Smooth muscle cell (in vitro differentiated cells): ENCODE measurements around the gene MAP3K5. TPM values are rescaled to one million over a fixed set of nuclear protein-coding genes. Genes with fewer than 3 reads are reported as not detected.

Experiments
- DNase-seq: peaks from one replicate; lab custom pipeline; 2025; ENCODE audit not compliant: unreplicated experiment; lab: John Stamatoyannopoulos, UW
- H2AFZ ChIP-seq: fragments of 200-600 bp; sonication (generic); 2 replicates; pipeline ENCODE4 v1.6.0; 2016; ENCODE audit warnings: antibody characterized with exemption, low read depth, mild to moderate bottlenecking
- H3F3A ChIP-seq: fragments of 200-600 bp; sonication (generic); 2 replicates; pipeline ENCODE4 v1.6.0; 2017; ENCODE audit warnings: antibody characterized with exemption, low read depth
- H3K27ac ChIP-seq: fragments of 200-600 bp; sonication (generic); 2 replicates; pipeline ENCODE4 v1.5.1; 2016; ENCODE audit warnings: low read depth, mild to moderate bottlenecking
- H3K27me3 ChIP-seq: fragments of 200-600 bp; sonication (generic); 2 replicates; pipeline ENCODE4 v1.6.1; 2016; ENCODE audit warnings: low read depth, mild to moderate bottlenecking
- H3K36me3 ChIP-seq: fragments of 200-600 bp; sonication (generic); 2 replicates; pipeline ENCODE4 v1.5.1; 2016; ENCODE audit warnings: low read depth
- H3K4me1 ChIP-seq: fragments of 200-600 bp; sonication (generic); 2 replicates; pipeline ENCODE4 v1.5.1; 2016; ENCODE audit warnings: low read depth
- H3K4me2 ChIP-seq: fragments of 200-600 bp; sonication (generic); 2 replicates; pipeline ENCODE4 v1.6.0; 2016; ENCODE audit warnings: mild to moderate bottlenecking
- H3K4me3 ChIP-seq: fragments of 200-600 bp; sonication (generic); 2 replicates; pipeline ENCODE4 v1.5.1; 2016; ENCODE audit warnings: mild to moderate bottlenecking
- H3K79me2 ChIP-seq: fragments of 200-600 bp; sonication (generic); 2 replicates; pipeline ENCODE4 v1.6.0; 2016; ENCODE audit warnings: low read depth, mild to moderate bottlenecking
- H3K9ac ChIP-seq: fragments of 200-600 bp; sonication (generic); 2 replicates; pipeline ENCODE4 v1.6.0; 2016; ENCODE audit warnings: low read depth
- H3K9me3 ChIP-seq: fragments of 200-600 bp; sonication (generic); replicated peaks from 2 replicates; pipeline ENCODE4 v1.5.1; 2016; ENCODE audit warnings: low read depth
- H4K20me1 ChIP-seq: fragments of 200-600 bp; sonication (generic); 2 replicates; pipeline ENCODE4 v1.6.0; 2016; ENCODE audit warnings: low read depth
- WGBS: methylation state at CpG from one replicate; pipeline ENCODE4 v1.1.7; 2016; ENCODE audit warnings: low lambda C conversion rate; 5-methylcytosine and 5-hydroxymethylcytosine counted together
- polyA plus RNA-seq: library from polyadenylated mRNA; unstranded; fragments of >200 nt; fragmentation: Nextera tagmentation; extraction: Ambion mirVana; gene quantifications from 2 replicates; pipeline ENCODE4 v1.2.1, GENCODE V29; 2016
- total RNA-seq: library from RNA; depleted of rRNA; stranded (reverse); fragments of >200 nt; gene quantifications from 2 replicates; pipeline ENCODE4 v1.2.3, GENCODE V29; 2014
- TF ChIP-seq, protein P1 (sequence below): fragments of 200-600 bp; sonication (generic); IDR thresholded peaks from 2 replicates; pipeline ENCODE4 v1.5.1; 2017; ENCODE audit warnings: borderline replicate concordance, mild to moderate bottlenecking, antibody characterized with exemption; ENCODE audit not compliant: insufficient read depth, poor library complexity, severe bottlenecking

MAP3K5 gene
- total and polyA plus RNA-seq, 2 experiments from 2014 or later = 0.93 to 2.1 TPM

DNA sequence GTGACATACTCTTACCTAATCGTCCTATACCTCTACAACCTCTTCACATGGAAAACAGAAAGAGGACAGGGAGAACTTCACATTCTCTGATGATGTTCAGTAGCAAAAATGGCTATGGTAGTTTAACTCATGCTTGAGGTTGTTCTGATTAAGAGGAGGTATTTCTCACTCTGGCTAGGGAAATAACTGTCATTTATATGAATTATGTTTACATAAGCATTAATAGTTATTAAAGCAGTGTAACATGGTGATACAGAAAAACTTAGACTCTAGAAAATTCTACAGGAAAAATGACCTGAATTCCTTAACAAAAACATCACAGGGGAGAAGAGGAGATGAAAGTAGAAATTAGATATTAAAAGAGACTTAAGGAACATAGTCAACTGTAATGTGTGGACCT, 57.3 kb downstream of the MAP3K5 start:
- Histone ChIP-seq H3K9me3 (no peaks in the 10 kb centered on the region), H3K36me3 (no peaks in the 10 kb centered on the region), H3K9ac (no peak overlapping the region), H3K27me3 (peaks cover 10% of the 10 kb centered on the region), H3K79me2 (no peaks in the 10 kb centered on the region), H3K27ac (no peak overlapping the region), H3K4me2 (no peak overlapping the region), H4K20me1 (no peaks in the 10 kb centered on the region), H3F3A (no peaks in the 10 kb centered on the region), H3K4me1 (no peaks in the 10 kb centered on the region), H2AFZ (no peak overlapping the region), H3K4me3 (no peak overlapping the region)
- DNase-seq = no peak
- WGBS = 85% methylated on average over 1 of the region's 1 CpG
- TF ChIP-seq, protein P1, sequence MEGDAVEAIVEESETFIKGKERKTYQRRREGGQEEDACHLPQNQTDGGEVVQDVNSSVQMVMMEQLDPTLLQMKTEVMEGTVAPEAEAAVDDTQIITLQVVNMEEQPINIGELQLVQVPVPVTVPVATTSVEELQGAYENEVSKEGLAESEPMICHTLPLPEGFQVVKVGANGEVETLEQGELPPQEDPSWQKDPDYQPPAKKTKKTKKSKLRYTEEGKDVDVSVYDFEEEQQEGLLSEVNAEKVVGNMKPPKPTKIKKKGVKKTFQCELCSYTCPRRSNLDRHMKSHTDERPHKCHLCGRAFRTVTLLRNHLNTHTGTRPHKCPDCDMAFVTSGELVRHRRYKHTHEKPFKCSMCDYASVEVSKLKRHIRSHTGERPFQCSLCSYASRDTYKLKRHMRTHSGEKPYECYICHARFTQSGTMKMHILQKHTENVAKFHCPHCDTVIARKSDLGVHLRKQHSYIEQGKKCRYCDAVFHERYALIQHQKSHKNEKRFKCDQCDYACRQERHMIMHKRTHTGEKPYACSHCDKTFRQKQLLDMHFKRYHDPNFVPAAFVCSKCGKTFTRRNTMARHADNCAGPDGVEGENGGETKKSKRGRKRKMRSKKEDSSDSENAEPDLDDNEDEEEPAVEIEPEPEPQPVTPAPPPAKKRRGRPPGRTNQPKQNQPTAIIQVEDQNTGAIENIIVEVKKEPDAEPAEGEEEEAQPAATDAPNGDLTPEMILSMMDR = no peak

DNA sequence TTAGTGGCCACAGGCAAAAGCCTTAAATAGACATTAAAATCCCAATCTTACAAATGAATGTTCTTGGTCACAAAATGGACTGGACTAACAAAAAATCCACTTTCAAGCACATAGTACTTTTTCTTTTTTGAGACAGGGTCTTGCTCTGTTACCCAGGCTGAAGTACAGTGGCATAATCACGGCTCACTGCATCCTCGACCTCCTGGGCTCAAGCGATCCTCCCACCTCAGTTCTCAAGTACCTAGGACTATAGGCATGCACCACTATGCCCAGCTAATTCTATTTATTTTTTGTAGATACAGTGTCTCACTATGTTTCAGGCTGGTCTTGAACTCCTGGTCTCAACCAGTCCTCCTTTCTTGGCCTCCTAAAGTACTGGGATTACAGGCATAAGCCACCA, 59.4 kb downstream of the MAP3K5 start:
- no peaks in the 10 kb centered on the region for H3K4me1 ChIP-seq
- no peaks in the 10 kb centered on the region for H3K79me2 ChIP-seq
- H3K9me3 ChIP-seq = no peaks in the 10 kb centered on the region
- H3K4me3 ChIP-seq = no peak overlapping the region
- no peaks in the 10 kb centered on the region for H4K20me1 ChIP-seq
- 98% methylated on average over 3 of the region's 3 CpGs for WGBS
- H3K27ac ChIP-seq = no peak overlapping the region
- peaks cover 10% of the 10 kb centered on the region for H3K27me3 ChIP-seq
- TF ChIP-seq, protein P1 = no peak
- H3K36me3 ChIP-seq = no peaks in the 10 kb centered on the region
- H3K9ac ChIP-seq = no peak overlapping the region
- H3K4me2 ChIP-seq = no peak overlapping the region
- DNase-seq = no peak
- H2AFZ ChIP-seq = no peak overlapping the region
- no peaks in the 10 kb centered on the region for H3F3A ChIP-seq

DNA sequence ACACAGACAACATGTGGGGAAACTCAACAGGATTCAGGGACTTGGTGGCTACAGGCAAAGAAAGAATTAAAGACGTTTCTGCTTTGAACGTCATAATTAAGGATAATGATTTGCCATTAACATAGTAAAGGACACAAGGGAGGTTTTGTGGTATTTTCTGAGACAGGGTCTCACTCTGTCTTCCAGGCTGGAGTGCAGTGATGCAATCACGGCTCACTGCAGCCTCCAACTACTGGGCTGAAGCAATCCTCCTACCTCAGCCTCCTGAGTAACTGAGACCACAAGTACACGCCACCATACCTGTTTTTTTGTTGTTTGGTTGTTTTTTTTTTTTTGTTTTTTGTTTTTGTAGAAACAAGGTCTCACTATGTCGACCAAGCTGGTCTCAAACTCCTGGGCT, 62.4 kb downstream of the MAP3K5 start:
- Histone ChIP-seq H3K4me2 (no peak overlapping the region), H3K79me2 (no peaks in the 10 kb centered on the region), H2AFZ (no peak overlapping the region), H3K9ac (no peak overlapping the region), H4K20me1 (no peaks in the 10 kb centered on the region), H3K36me3 (no peaks in the 10 kb centered on the region), H3K4me1 (no peaks in the 10 kb centered on the region), H3K27me3 (peaks cover 7% of the 10 kb centered on the region), H3K27ac (no peak overlapping the region), H3F3A (no peaks in the 10 kb centered on the region), H3K9me3 (no peaks in the 10 kb centered on the region), H3K4me3 (no peak overlapping the region)
- DNase-seq = no peak
- TF ChIP-seq, protein P1 = no peak
- WGBS = 81% methylated on average over 5 of the region's 5 CpGs

DNA sequence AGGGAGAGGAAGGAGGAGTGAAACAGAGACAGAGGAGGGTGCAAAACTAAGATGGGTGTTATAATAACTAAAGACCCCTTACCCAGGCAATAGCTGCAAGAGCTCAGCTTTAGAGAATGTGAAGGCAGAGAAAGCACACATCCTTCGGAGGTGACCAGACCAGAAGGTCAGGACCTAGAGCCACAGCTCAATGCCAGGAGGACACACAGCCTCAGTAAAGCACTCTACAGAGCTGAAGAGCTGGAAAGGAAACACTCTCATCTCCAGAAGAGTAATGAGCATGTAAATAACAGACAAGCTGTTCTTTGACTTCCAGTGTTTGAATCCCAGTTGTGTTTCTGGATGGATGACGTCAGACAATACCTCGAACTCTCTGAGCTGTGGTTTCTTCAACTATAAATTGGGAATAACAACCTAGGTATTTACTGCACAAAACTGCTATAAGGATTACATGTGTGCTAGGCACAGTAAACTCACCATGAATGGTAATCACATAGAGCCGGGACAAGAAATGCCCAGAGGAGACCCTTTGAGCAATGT, 63.2 kb downstream of the MAP3K5 start:
- Histone ChIP-seq H3F3A (no peaks in the 10 kb centered on the region), H4K20me1 (no peaks in the 10 kb centered on the region)

More for the DNA sequence above, 63.2 kb downstream of the MAP3K5 start:
- TF ChIP-seq, protein P1 = no peak
- 92% methylated on average over 4 of the region's 4 CpGs for WGBS
- H3K4me2 ChIP-seq = no peak overlapping the region
- no peaks in the 10 kb centered on the region for H3K36me3 ChIP-seq
- H3K4me3 ChIP-seq = no peak overlapping the region
- H3K9ac ChIP-seq = no peak overlapping the region
- H3K79me2 ChIP-seq = no peaks in the 10 kb centered on the region
- no peak for DNase-seq
- no peaks in the 10 kb centered on the region for H3K9me3 ChIP-seq
- peaks cover 7% of the 10 kb centered on the region for H3K27me3 ChIP-seq
- no peak overlapping the region for H2AFZ ChIP-seq
- no peak overlapping the region for H3K27ac ChIP-seq
- no peaks in the 10 kb centered on the region for H3K4me1 ChIP-seq
